WI38 (cell line): ENCODE data around the gene SLC32A1.

Experiments used
- H3K4me3 ChIP-seq: 2 replicates; pipeline ENCODE4 v1.5.1; 2011; ENCODE audit warnings: low read depth, mild to moderate bottlenecking, control low read depth, low read length
- CTCF ChIP-seq: IDR thresholded peaks from 2 replicates; pipeline ENCODE4 v1.5.1; 2012; ENCODE audit warnings: low read depth, mild to moderate bottlenecking, control low read depth, low read length

Gene SLC32A1

DNA sequence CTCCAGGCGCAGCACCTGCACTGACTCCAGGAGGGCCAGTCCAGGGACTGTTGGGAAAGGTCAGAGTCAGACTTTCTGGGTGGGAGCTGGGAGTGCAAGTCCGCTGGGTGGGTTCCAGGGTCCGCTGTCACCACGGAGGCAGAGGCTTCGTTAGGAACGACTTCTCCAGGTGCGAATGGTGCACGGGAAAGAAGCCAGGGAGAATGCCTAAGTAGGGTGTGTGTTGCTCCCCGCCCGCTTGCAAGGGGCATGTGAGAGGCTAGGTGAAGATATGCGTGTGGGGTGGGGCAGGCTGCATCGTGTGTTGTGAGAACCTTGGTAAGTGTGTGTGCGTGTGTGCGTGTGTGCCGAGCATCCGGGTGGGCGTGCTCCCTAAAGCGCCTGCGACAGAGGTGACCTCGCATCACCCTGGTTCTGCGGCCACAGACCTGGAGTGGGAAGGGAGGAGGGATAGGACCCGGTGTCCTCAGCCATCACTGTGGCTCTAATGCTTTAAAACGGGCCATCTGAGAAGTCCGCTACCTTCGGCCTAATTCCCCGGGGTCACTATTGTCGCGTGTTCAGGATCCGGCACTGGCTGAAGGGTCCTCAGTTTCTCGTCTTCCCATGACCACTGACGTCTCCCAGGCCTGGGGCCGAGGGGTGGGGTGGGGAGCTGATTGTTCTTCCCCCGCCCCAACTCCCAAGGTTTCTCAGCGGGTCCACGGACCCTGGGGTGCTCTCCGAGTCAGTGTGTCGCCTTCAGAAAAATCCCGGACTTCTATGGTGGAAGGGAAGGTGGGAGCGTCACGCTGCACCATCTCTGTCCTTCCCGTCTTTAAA, 6.1 kb downstream of the SLC32A1 start:
- H3K4me3 ChIP-seq = no peak overlapping the region
- no peak for TF ChIP-seq CTCF

GRCh38 chr20:38730989-38731737, 6.9 kb downstream of the SLC32A1 start:
- peak; percentile 96 for TF ChIP-seq CTCF
- 0 out of 2 replicates have a peak overlapping the region, but pooled peaks have one; percentile 11 for H3K4me3 ChIP-seq

- H3K4me3 ChIP-seq = no peak overlapping the region
- TF ChIP-seq CTCF = no peak
Observed at GRCh38 chr20:38731738-38732113, 7.4 kb downstream of the SLC32A1 start.

GRCh38 chr20:38732981-38733380, 8.7 kb downstream of the SLC32A1 start:
- no peak for TF ChIP-seq CTCF

DNA sequence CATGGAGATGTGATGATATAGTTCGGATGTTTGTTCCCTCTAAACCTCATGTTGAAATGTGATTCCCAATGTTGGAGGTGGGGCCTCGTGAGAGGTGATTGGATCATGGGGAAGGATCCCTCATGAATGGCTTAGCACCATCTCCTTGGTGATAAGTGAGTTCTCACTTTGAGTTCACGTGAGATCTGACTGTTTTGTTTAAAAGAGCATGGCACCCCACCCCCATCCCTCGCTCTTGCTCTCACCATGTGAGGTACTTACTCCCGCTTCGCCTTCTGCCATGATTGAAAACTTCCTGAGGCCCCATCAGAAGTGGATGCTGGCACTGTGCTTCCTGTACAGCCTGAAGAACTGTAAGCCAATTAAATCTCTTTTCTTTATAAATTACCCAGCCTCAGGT, 10.9 kb downstream of the SLC32A1 start:
- no peak overlapping the region for H3K4me3 ChIP-seq
- TF ChIP-seq CTCF = no peak

More at GRCh38 chr20:38732981-38733380, 8.7 kb downstream of the SLC32A1 start:
- H3K4me3 ChIP-seq = no peak overlapping the region

DNA sequence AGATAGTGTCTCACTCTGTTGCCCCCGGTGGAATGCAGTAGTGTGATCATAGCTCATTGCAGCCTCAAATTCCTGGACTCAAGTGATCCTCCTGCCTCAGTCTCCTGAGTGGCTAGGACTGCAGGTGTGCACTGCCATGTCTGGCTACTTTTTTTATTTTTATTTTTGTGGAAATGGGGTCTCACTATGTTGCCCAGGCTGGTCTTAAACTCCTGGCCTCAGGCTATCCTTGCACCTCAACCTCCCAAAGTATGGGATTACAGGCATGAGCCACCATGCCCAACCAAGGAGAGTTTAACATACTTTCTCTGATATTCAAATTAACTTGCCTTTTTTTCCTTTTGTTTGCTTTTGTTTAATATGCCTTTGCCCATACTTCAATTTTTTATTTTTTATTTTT, 13.6 kb downstream of the SLC32A1 start:
- TF ChIP-seq CTCF = no peak
- H3K4me3 ChIP-seq = no peak overlapping the region

- TF ChIP-seq CTCF = no peak
- no peak overlapping the region for H3K4me3 ChIP-seq
Observed at GRCh38 chr20:38745757-38746156, 21.5 kb downstream of the SLC32A1 start.
